Measurements from ENCODE around the gene TBXAS1.

TBXAS1 gene

DNA sequence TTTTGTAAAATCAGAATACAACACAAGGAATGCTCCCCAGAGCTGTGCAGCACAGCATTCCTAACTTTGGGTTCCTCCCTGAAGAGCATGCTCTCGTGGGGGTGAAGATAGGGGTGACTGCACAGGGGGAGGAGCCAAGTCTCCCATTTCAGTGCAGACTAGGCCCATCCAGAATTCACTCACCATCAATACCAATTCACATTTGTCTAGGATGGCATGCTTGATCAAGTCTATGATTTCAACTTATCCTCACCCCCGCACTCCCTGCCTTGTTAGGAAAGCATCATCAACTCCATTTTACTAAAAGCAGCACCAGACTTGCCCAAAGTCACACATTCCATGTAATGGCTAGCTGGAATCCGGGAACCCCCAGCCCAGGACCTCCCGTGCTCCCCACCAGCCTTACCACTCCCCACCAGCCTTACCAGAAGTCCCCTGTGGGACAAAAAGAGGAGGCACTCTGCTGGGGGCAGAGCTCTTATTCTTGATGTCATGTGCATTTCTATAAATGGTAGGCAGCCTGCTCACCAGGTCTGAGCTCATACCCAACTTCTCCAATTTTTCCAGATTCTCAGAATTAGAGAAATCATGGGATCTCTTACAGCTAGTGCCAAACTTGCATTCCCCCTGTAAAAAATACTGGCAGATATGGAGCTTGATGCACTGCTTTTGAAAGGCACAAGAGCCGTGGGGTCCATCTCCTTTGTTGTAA lies 227.5 kb downstream of the TBXAS1 start:
- DNase-seq = no peak

DNA sequence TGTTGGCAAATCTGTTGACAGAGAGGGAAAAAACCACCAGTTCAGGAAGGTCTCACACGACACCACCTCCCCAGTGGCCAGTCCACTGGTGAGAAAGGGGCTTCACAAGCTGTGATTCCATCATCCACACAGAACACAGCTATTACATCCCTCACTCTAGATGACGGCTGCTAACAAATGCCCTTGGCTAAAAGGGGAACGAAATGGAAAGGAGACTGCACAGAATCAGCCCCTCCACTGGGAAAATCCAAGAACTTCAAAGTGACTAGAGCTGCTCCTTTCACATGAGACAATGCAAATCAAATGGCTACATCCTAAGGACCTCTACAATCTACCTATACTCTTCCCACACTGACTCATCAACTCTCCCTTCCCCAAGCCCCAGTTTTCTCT lies 228.1 kb downstream of the TBXAS1 start:
- no peak for DNase-seq

DNA sequence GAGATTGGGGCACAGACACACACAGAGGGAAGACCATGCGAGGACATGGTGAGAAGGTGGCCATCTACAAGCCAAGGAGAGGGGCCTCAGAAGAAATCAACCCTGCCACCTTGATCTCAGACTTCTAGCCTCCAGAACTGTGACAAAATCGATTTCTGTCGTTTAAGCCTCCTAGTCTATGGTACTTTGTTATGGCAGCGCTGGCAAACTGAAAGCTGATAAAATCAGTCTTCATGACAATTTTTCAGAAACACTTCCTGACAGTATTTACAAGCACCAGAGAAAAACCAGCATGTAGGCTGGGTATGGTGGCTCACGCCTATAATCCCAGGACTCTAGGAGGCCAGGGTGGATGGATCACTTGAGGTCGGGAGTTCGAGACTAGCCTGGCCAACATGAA lies 229.5 kb downstream of the TBXAS1 start:
- DNase-seq = no peak

DNA sequence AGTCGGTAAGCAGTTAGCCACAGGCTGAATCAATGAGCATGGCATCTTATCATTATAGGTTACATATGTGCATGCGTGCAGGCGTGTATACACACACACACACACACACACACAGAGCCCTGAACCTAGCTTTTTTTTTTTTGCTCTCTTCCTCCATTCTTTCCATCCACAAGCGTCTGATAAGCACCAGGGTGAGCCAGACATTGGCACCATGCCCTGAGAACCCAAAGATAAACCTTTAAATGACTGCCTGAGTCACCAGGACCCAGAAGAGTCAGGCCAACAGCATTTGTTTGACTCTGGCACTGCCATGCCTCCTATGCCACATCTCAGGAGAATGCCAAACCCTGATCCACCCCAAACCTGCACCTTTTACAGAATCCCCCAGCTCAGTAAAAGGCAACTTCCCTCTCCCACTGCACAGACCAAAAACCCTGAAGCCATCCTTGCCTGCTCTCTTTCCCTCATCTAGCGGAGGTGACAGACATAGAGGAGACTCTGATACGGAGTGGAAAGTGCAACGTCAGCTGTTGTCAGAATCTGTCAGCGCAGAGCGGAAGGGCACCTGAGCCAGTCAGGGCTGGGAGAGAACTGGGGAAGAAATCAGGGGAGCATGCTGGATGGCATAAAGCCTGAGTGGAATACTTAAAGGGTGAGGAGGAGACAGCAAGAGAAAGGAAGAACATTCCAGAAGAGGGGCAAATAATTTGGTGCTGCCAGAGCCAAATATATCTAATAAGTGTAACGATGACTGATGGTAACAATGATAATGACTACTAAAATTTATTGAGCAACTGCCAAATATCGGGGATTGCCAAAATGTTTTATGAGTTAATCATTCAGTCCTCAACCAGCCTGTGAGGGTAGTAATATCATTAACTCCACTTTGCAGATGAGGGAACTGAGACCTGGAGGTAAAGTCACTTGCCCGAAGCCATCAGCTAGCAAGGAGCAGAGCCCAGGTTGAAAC lies 230.5 kb downstream of the TBXAS1 start:
- DNase-seq = peak; percentile 67

DNA sequence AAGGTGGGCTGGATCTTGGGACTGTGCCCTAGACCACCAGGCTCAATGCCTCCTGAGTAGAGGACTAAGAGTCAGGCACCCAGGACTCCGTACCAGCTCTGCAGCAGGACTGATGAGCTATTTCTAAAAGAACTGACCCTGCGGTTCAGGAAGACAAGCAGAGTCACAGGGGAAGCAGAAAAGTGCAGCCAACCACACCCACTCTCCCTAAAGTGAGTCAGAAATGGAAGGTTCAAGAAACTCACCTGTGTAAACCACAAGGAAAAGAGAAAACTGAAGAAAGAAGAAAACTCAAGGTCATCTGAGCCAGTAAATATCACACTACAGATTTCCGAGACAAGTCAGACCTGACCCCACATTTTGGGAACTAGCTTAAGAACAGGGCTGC lies 231.2 kb downstream of the TBXAS1 start:
- no peak for DNase-seq

DNA sequence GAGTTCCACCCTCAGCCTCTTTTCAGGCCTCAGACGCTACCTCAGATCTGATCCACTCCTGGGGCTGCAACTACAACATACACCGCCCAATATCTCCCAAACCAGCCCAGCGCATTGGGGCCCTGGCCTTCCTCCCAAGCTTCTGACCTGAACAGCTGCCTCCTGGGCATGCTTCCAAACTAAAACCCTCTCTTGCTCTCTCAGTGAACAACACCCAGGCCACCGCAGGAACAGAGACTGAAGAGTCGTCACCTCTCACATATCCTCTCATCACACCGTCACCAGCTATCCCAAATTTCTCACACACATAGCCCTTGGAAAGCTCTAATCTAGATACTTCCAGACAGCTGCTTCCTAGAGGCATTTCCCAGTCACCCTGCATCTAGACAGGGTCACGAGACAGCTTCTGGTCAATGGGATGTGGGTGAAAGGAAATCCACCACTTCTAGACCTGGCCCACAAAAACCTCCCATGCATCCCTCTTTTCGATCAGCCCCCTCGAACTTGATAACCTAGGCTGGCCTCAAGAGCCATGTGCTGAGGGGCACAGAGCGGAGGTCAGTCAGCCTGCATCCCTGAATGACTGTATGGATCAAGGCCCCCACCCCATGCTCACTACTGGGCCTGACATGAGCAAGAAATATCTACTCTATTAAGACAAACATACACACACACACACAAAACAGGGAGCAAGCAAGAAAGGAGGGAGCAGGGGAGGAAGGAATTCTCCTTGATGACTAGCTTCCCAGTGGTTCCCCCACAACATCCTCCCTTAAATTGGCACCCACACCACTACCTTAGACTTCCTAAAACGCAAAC lies 231.9 kb downstream of the TBXAS1 start:
- no peak for DNase-seq

DNA sequence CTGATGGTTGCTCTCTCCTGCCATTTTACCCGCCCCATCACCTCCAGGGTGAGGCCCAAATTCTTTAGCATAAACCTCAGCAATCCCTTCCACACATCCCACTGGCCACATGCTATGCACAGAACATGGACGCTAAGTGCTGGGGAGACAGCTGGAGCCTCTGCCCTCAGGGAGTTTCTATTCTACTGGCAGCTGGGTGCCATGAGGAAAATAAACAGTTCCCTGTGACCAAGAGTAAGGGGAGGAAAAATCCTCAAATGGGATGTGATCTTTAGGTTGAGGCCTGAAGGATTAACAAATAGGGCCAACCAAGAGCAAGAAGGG lies 232.5 kb downstream of the TBXAS1 start:
- no peak for DNase-seq

DNA sequence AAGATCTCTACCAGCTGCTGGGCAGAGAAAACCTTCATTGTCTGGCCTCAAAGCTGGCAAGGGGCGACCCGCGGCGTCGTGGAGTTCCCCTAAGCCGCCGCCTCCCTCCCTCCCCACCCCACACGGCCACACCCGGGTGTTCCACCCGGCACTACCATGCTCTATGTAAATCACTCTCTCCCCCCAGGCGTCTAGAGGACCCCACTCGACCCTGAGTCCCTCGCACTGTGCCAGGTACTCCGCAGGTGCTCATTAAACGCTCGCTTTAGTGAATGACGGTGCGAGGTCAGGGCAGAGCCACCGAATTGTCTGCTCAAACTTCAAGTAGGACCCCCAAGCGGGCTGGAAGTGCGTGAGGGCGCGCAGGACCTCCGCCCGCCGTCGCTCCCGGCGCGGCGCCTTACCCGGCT lies 233.1 kb downstream of the TBXAS1 start:
- peak; percentile 45 for DNase-seq

DNA sequence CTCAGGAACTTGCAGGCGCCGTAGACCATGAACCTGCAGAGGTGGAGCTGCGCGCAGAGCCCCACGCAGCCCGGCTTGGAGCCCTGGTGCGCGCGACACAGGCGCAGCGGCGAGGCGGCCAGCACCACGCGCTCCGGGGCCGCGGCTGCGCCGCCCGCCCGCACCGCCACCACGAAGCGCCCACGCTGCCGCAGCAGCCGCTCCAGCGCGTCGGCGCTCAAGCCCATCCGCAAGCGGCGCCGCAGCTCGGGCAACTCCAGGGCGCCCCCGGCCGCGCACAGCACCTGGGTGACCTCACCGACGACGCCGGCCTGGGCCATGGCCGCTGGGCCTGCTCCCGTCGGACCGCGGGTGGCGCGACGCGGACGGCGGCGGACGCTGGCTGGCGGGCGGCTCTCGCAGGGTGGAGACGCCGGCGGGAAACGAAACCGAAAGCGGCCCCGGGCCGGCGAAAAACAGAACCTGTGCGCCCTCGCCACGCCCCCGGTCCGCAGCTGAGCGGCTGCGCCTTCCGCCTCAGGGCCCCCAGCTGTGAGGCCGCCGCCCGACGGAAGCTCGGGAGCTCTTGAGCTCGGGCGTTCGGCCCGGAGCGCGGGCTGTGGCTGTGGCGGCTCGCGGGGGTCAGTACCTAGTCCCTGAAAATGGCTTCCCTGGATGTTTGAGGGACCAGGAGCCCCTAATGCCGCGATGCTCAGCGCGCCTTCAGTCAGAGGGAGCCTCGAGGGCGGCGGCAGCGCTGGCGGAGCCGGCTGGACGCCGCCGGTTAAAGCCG lies 233.7 kb downstream of the TBXAS1 start, which contains the start of gene PARP12:
TSS of gene PARP12 (minus strand) at position 424 of the 772 bp plus-strand sequence. CDS start at position 320, 104 bp downstream.
- peak; percentile 92 for DNase-seq

DNA sequence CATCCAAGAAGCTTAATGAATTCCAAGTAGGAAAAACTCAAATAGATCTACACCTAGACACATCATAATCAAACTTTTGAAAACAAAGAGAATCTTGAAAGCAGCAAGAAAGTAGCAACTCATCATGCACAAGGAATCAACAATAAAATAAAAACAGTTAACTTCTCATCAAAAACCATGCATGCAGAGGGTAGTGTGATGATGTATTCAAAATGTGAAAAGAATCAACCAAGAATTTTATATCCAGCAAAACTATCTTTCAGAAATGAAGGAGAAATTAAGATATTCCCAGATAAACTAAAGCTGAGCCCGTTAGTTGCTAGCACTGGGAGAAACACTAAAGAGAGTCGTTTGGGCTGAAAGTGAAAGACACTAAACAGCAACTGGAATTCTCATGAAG lies 238.0 kb downstream of the TBXAS1 start:
- DNase-seq = no peak

DNA sequence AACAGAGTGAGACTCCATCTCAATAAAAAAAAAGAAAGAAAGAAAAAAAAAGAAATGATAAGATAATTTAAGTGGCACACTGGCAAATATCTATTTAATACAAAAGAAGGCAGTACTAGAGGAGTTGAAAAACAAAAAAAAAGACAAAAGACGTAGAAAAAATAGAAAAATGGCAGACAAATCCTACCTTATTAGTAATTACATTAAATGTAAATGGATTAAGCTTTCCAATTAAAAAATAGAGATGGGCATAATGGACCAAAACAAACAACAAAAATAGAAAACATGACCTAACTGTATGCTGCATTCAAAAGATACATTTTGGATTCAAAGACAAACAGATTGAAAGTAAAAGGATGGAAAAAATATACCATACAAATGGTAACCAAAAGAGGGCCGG lies 239.0 kb downstream of the TBXAS1 start:
- DNase-seq = no peak

DNA sequence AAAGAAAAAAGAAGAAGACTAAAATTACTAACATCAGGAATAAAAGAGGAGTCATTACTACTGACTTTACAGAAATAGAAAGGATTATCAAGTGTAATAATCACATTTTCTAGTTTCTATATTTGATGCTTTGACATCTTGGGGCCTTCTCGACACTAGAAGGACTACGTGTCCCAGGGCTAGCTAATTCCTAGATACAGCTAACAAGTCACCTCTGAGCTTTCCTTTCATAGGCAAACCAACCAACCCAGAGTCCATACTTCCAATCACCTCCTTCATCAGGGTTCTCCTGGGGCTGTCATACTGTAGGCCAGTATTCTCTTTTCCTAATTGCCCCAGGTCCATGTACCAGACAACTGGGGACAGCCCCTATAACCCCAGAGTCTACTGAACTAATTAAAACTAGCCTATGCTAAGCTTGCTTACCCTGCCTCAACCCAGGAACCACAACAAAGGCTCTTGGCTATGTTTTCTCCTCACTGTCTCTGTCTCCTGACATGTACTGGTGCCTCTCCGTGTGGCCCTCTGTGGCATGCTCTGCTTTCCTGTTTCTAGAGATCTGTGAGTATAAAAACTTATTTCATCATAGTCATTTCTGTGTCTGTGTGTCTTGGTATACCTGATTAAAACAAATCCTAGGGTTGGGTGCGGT lies 240.4 kb downstream of the TBXAS1 start:
- no peak for DNase-seq
